Measurements from ENCODE around the gene C1QTNF5.

The C1QTNF5 gene

DNA sequence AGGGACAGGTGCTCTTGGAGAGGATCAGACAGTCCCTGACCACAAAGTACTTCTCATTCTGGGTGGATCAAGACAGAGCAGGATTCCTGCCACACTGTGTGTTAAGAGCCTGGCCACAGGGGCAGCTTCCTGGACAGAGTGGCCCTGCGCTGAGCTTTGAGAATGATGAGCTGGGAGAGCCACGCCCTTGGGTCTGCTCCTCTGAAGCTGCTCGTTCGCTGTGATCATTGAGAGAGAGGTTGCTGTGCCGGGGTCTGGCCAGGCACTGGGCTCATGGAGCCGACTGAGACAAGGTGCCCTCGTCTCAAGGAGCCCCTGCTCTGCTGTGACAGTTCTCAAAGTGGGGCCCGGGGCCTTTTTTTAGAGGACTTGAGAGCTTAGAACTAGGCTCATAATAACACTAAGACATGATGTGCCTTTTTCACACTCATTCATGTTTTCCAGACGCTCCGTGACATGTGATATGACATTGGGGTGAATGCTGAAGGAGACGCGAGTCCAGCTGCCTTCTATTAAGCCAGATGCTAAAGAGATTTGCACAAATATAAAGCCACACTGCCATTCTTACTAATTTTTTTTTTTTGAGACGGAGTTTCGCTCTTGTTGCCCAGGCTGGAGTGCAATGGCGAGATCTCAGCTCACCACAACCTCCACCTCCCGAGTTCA is 7.4 kb upstream of the C1QTNF5 start:
- no peak for DNase-seq (ENCODE audit: low read depth)
- no peak overlapping the region for H3K4me3 ChIP-seq (ENCODE audit: low read length)

GRCh38 chr11:119347242-119347641 is 6.6 kb upstream of the C1QTNF5 start:
- H3K9ac ChIP-seq (ENCODE audit: low read length) = no peak overlapping the region
- H3K4me3 ChIP-seq (ENCODE audit: low read length) = no peak overlapping the region
- DNase-seq (ENCODE audit: low read depth) = peak; percentile 46
- no peaks in the 10 kb centered on the region for H3K9me3 ChIP-seq (ENCODE audit: control insufficient read depth, low read length)
- peaks cover 18% of the 10 kb centered on the region for H3K27me3 ChIP-seq (replicated peaks; ENCODE audit: control insufficient read depth, insufficient read depth, low read length)
- H3K4me1 ChIP-seq (ENCODE audit: control insufficient read depth, insufficient read depth, low read length) = peaks cover 18% of the 10 kb centered on the region
- no peaks in the 10 kb centered on the region for H3K36me3 ChIP-seq (ENCODE audit: control insufficient read depth, insufficient read depth, low read length, severe bottlenecking)

More for the DNA sequence above, 7.4 kb upstream of the C1QTNF5 start:
- peaks cover 18% of the 10 kb centered on the region for H3K4me1 ChIP-seq (ENCODE audit: control insufficient read depth, insufficient read depth, low read length)
- H3K36me3 ChIP-seq (ENCODE audit: control insufficient read depth, insufficient read depth, low read length, severe bottlenecking) = no peaks in the 10 kb centered on the region
- H3K27me3 ChIP-seq (replicated peaks; ENCODE audit: control insufficient read depth, insufficient read depth, low read length) = peaks cover 18% of the 10 kb centered on the region
- no peak overlapping the region for H3K9ac ChIP-seq (ENCODE audit: low read length)
- H3K9me3 ChIP-seq (ENCODE audit: control insufficient read depth, low read length) = no peaks in the 10 kb centered on the region

GRCh38 chr11:119346605-119347004 is 5.9 kb upstream of the C1QTNF5 start, which contains the start of gene MFRP:
Gene MFRP, minus strand, starts transcription at chr11:119346705. Its CDS starts 192 bp downstream, at chr11:119346513.
- Histone ChIP-seq H3K36me3 (ENCODE audit: control insufficient read depth, insufficient read depth, low read length, severe bottlenecking) (no peaks in the 10 kb centered on the region), H3K9me3 (ENCODE audit: control insufficient read depth, low read length) (no peaks in the 10 kb centered on the region), H3K9ac (ENCODE audit: low read length) (no peak within 1 kb of the TSS), H3K4me1 (ENCODE audit: control insufficient read depth, insufficient read depth, low read length) (peaks cover 18% of the 10 kb centered on the region), H3K4me3 (ENCODE audit: low read length) (no peak within 1 kb of the TSS), H3K27me3 (replicated peaks; ENCODE audit: control insufficient read depth, insufficient read depth, low read length) (peaks cover 17% of the 10 kb centered on the region)
- no peak for DNase-seq (ENCODE audit: low read depth)

GRCh38 chr11:119345685-119346084 is 5.0 kb upstream of the C1QTNF5 start:
- Histone ChIP-seq H3K4me3 (ENCODE audit: low read length) (no peak overlapping the region), H3K4me1 (ENCODE audit: control insufficient read depth, insufficient read depth, low read length) (peaks cover 26% of the 10 kb centered on the region), H3K36me3 (ENCODE audit: control insufficient read depth, insufficient read depth, low read length, severe bottlenecking) (no peaks in the 10 kb centered on the region), H3K9me3 (ENCODE audit: control insufficient read depth, low read length) (no peaks in the 10 kb centered on the region), H3K9ac (ENCODE audit: low read length) (no peak overlapping the region), H3K27me3 (replicated peaks; ENCODE audit: control insufficient read depth, insufficient read depth, low read length) (peaks cover 11% of the 10 kb centered on the region)
- DNase-seq (ENCODE audit: low read depth) = no peak

DNA sequence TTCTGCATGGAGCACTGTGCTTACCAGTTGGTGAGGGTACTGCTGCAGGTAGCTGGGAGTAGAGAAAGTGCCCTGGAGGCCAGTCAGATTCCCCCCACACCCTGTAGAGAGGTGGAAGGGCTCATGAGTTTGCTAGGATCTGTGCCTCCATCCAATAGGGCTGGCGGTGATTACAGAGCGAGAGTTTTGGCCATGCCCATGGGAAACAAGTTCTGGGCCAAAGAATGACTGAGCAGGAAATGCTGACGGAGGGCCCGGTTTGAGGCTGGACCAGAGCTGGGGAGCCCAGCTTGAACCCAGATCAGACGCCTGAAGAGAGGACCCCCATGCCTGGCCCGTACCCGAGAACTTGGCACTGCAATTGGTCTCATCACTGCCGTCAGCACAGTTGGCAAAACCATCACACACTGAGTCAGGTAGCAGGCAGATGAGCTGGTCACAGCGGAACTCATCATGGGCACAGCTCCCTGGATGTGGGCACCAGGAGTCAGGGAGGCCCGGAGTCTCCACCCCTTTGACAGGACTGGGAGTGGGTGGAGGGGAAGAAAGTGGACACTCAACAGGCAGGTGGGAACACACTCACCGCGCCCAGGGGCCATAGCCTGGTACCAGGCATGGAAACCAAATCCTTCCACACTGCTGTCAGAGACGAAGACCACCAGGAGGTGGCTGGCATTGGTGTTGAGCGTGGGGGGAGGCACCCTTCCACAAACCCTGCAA is 3.8 kb upstream of the C1QTNF5 start:
- H3K9me3 ChIP-seq (ENCODE audit: control insufficient read depth, low read length) = no peaks in the 10 kb centered on the region
- peaks cover 27% of the 10 kb centered on the region for H3K4me1 ChIP-seq (ENCODE audit: control insufficient read depth, insufficient read depth, low read length)
- H3K36me3 ChIP-seq (ENCODE audit: control insufficient read depth, insufficient read depth, low read length, severe bottlenecking) = no peaks in the 10 kb centered on the region
- no peak for DNase-seq (ENCODE audit: low read depth)
- no peak overlapping the region for H3K4me3 ChIP-seq (ENCODE audit: low read length)
- peaks cover 5% of the 10 kb centered on the region for H3K27me3 ChIP-seq (replicated peaks; ENCODE audit: control insufficient read depth, insufficient read depth, low read length)
- no peak overlapping the region for H3K9ac ChIP-seq (ENCODE audit: low read length)

DNA sequence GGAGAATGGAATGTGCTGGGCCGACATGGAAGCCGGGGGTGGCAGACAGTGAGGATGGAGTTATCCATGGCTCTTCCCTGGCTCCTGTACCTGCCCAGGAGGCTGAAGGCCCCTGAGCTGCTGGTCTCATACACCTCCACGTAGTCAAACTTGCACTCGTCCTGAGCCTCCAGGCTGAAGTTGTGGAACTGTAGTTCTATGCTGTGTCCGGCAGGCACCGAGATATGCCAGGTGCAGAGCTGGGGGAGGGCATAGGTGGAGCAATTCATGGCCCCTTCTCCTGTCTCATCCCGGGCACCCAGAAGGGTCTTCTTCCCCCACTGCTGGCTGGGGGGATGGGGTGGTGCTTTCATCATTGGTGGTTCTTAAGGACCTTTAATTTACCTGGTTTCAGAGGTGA is 3.0 kb upstream of the C1QTNF5 start:
- H3K4me1 ChIP-seq (ENCODE audit: control insufficient read depth, insufficient read depth, low read length) = peaks cover 34% of the 10 kb centered on the region
- no peak for DNase-seq (ENCODE audit: low read depth)
- H3K36me3 ChIP-seq (ENCODE audit: control insufficient read depth, insufficient read depth, low read length, severe bottlenecking) = no peaks in the 10 kb centered on the region
- H3K27me3 ChIP-seq (replicated peaks; ENCODE audit: control insufficient read depth, insufficient read depth, low read length) = peaks cover 5% of the 10 kb centered on the region
- no peak overlapping the region for H3K4me3 ChIP-seq (ENCODE audit: low read length)
- H3K9me3 ChIP-seq (ENCODE audit: control insufficient read depth, low read length) = no peaks in the 10 kb centered on the region
- no peak overlapping the region for H3K9ac ChIP-seq (ENCODE audit: low read length)

GRCh38 chr11:119342362-119343130 is 1.9 kb upstream of the C1QTNF5 start:
- Histone ChIP-seq H3K36me3 (ENCODE audit: control insufficient read depth, insufficient read depth, low read length, severe bottlenecking) (no peaks in the 10 kb centered on the region), H3K9me3 (ENCODE audit: control insufficient read depth, low read length) (no peaks in the 10 kb centered on the region), H3K27me3 (replicated peaks; ENCODE audit: control insufficient read depth, insufficient read depth, low read length) (peaks cover 5% of the 10 kb centered on the region), H3K4me3 (ENCODE audit: low read length) (no peak overlapping the region), H3K4me1 (ENCODE audit: control insufficient read depth, insufficient read depth, low read length) (peaks cover 40% of the 10 kb centered on the region), H3K9ac (ENCODE audit: low read length) (no peak overlapping the region)
- DNase-seq (ENCODE audit: low read depth) = no peak

GRCh38 chr11:119342023-119342300 is 1.3 kb upstream of the C1QTNF5 start:
- Histone ChIP-seq H3K9me3 (ENCODE audit: control insufficient read depth, low read length) (no peaks in the 10 kb centered on the region), H3K4me1 (ENCODE audit: control insufficient read depth, insufficient read depth, low read length) (peaks cover 41% of the 10 kb centered on the region), H3K9ac (ENCODE audit: low read length) (no peak overlapping the region), H3K27me3 (replicated peaks; ENCODE audit: control insufficient read depth, insufficient read depth, low read length) (peaks cover 5% of the 10 kb centered on the region), H3K4me3 (ENCODE audit: low read length) (no peak overlapping the region), H3K36me3 (ENCODE audit: control insufficient read depth, insufficient read depth, low read length, severe bottlenecking) (no peaks in the 10 kb centered on the region)
- no peak for DNase-seq (ENCODE audit: low read depth)

- DNase-seq (ENCODE audit: low read depth) = no peak
- Histone ChIP-seq H3K4me3 (ENCODE audit: low read length) (peak overlapping the region; percentile 84), H3K9me3 (ENCODE audit: control insufficient read depth, low read length) (no peaks in the 10 kb centered on the region), H3K27me3 (replicated peaks; ENCODE audit: control insufficient read depth, insufficient read depth, low read length) (peaks cover 5% of the 10 kb centered on the region), H3K4me1 (ENCODE audit: control insufficient read depth, insufficient read depth, low read length) (peaks cover 36% of the 10 kb centered on the region), H3K9ac (ENCODE audit: low read length) (peak overlapping the region; percentile 91), H3K36me3 (ENCODE audit: control insufficient read depth, insufficient read depth, low read length, severe bottlenecking) (no peaks in the 10 kb centered on the region)
These were observed 739 bp upstream of the C1QTNF5 start for GRCh38 chr11:119341222-119342022.

- H3K36me3 ChIP-seq (ENCODE audit: control insufficient read depth, insufficient read depth, low read length, severe bottlenecking) = no peaks in the 10 kb centered on the region
- H3K4me1 ChIP-seq (ENCODE audit: control insufficient read depth, insufficient read depth, low read length) = peaks cover 52% of the 10 kb centered on the region
- H3K9me3 ChIP-seq (ENCODE audit: control insufficient read depth, low read length) = no peaks in the 10 kb centered on the region
- peak overlapping the region; percentile 91 for H3K9ac ChIP-seq (ENCODE audit: low read length)
- H3K27me3 ChIP-seq (replicated peaks; ENCODE audit: control insufficient read depth, insufficient read depth, low read length) = peaks cover 5% of the 10 kb centered on the region
- peak overlapping the region; percentile 84 for H3K4me3 ChIP-seq (ENCODE audit: low read length)
- DNase-seq (ENCODE audit: low read depth) = peak; percentile 91
These were observed 921 bp downstream of the C1QTNF5 start for GRCh38 chr11:119339589-119340334.
